ENCODE results near the gene S1PR5. TPM values are rescaled to one million over a fixed set of nuclear protein-coding genes. Genes with fewer than 3 reads are reported as not detected.
A peak's percentile ranks its signal among the peaks of the same experiment; 100 is the strongest.

S1PR5 gene
- total RNA-seq, 3 donors from 2014 or later (not counting 1 experiment from before 2014, with no cell fraction given) = 307 to 433 (median 368) TPM

- Mint-ChIP-seq H3K4me1 (peaks cover 6 to 25% of the 10 kb centered on the region in 2 donors), H3K9me3 (no peaks in the 10 kb centered on the region), H3K27me3 (ENCODE audit: low read depth in 2 of 2) (no peaks in the 10 kb centered on the region), H3K4me3 (peak overlapping the region; percentile 70), H3K27ac (peak overlapping the region; percentile 64 to 81), H3K36me3 (no peaks in the 10 kb centered on the region)
- H3K4me3 ChIP-seq (ENCODE audit: low read length) = no peak overlapping the region
- DNase-seq (no peak), ATAC-seq (peak in 1 of 3 donors; percentile 34)
- peaks cover 18% of the 10 kb centered on the region for H3K4me1 ChIP-seq (ENCODE audit: control insufficient read depth, insufficient read depth, low read length)
- H3K9me3 ChIP-seq (ENCODE audit: control insufficient read depth, insufficient read depth, low read length) = no peaks in the 10 kb centered on the region
- no peak overlapping the region for H3K27ac ChIP-seq (ENCODE audit: low read length)
- H3K36me3 ChIP-seq (ENCODE audit: control insufficient read depth, insufficient read depth, low read length) = no peaks in the 10 kb centered on the region
- WGBS (ENCODE audit: insufficient coverage) = 51% methylated on average over 20 of the region's 20 CpGs
- H3K27me3 ChIP-seq (ENCODE audit: control insufficient read depth, insufficient read depth, low read length) = no peaks in the 10 kb centered on the region
- no peak for TF ChIP-seq CTCF (IDR thresholded peaks at IDR 0.05)
- intact Hi-C loops (cut with micrococcal nuclease) = no loop called here
These were observed 21.1 kb upstream of the S1PR5 start for GRCh38 chr19:10538204-10538983.

GRCh38 chr19:10537668-10538067, 20.4 kb upstream of the S1PR5 start:
- H3K9me3 Mint-ChIP-seq = no peaks in the 10 kb centered on the region
- no peak for TF ChIP-seq CTCF (IDR thresholded peaks at IDR 0.05)
- 94% methylated on average over 10 of the region's 11 CpGs for WGBS (ENCODE audit: insufficient coverage)
- no peak for DNase-seq
- H3K4me3 Mint-ChIP-seq = no peak overlapping the region
- ATAC-seq = no peak
- peaks cover 12% of the 10 kb centered on the region for H3K4me1 ChIP-seq (ENCODE audit: control insufficient read depth, insufficient read depth, low read length)
- H3K9me3 ChIP-seq (ENCODE audit: control insufficient read depth, insufficient read depth, low read length) = no peaks in the 10 kb centered on the region
- no peaks in the 10 kb centered on the region for H3K27me3 Mint-ChIP-seq (ENCODE audit: low read depth in 2 of 2)
- intact Hi-C loops (cut with micrococcal nuclease) = no loop called here
- no peaks in the 10 kb centered on the region for H3K27me3 ChIP-seq (ENCODE audit: control insufficient read depth, insufficient read depth, low read length)
- H3K36me3 ChIP-seq (ENCODE audit: control insufficient read depth, insufficient read depth, low read length) = no peaks in the 10 kb centered on the region
- H3K27ac Mint-ChIP-seq = no peak overlapping the region
- H3K27ac ChIP-seq (ENCODE audit: low read length) = no peak overlapping the region
- H3K4me1 Mint-ChIP-seq = peaks cover 6 to 25% of the 10 kb centered on the region in 2 donors
- H3K4me3 ChIP-seq (ENCODE audit: low read length) = no peak overlapping the region
- no peaks in the 10 kb centered on the region for H3K36me3 Mint-ChIP-seq

- Mint-ChIP-seq H3K27ac (no peak overlapping the region), H3K4me3 (no peak overlapping the region), H3K27me3 (ENCODE audit: low read depth in 2 of 2) (no peaks in the 10 kb centered on the region), H3K4me1 (peaks cover 6 to 18% of the 10 kb centered on the region in 2 donors), H3K36me3 (no peaks in the 10 kb centered on the region), H3K9me3 (no peaks in the 10 kb centered on the region)
- H3K9me3 ChIP-seq (ENCODE audit: control insufficient read depth, insufficient read depth, low read length) = no peaks in the 10 kb centered on the region
- peaks cover 6% of the 10 kb centered on the region for H3K4me1 ChIP-seq (ENCODE audit: control insufficient read depth, insufficient read depth, low read length)
- WGBS (ENCODE audit: insufficient coverage) = 86% methylated on average over 6 of the region's 6 CpGs
- H3K27me3 ChIP-seq (ENCODE audit: control insufficient read depth, insufficient read depth, low read length) = no peaks in the 10 kb centered on the region
- TF ChIP-seq CTCF (IDR thresholded peaks at IDR 0.05) = no peak
- DNase-seq (no peak), ATAC-seq (no peak)
- no peaks in the 10 kb centered on the region for H3K36me3 ChIP-seq (ENCODE audit: control insufficient read depth, insufficient read depth, low read length)
- no peak overlapping the region for H3K4me3 ChIP-seq (ENCODE audit: low read length)
- intact Hi-C loops (cut with micrococcal nuclease) = no loop called here
- no peak overlapping the region for H3K27ac ChIP-seq (ENCODE audit: low read length)
These were observed 18.4 kb upstream of the S1PR5 start for GRCh38 chr19:10535613-10536012.

All from natural killer cell (primary cell).